ENCODE results near the gene GSX2. TPM values are rescaled to one million over a fixed set of nuclear protein-coding genes. Genes with fewer than 3 reads are reported as not detected.

GSX2 gene
- total RNA-seq, 2 donors from 2014 or later, result not detected

DNA sequence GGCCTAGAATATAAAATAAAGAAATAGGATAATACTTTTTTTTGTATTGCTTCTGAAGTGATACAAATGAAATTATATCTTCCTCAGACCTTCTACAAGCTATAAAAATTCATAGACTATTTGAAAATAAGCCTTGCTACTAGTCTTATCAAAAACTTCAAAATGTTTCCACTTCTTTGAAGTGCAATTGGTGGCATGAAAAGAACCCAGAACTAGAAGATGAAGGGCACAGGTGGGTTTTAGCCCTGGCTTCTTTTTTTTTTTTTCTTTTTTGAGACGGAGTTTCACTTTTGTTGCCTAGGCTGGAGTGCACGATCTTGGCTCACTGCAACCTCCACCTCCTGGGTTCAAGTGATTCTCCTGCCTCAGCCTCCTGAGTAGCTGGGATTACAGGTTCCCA, 44.2 kb downstream of the GSX2 start:
- DNase-seq (ENCODE audit: low spot score) (no peak), ATAC-seq (ENCODE audit: insufficient number of reproducible peaks, low FRiP score, low read depth) (no peak)
- H3K36me3 ChIP-seq, result no peaks in the 10 kb centered on the region
- H3K9me3 ChIP-seq, result no peaks in the 10 kb centered on the region
- no peak overlapping the region for H3K4me3 ChIP-seq
- TF ChIP-seq, protein P1, sequence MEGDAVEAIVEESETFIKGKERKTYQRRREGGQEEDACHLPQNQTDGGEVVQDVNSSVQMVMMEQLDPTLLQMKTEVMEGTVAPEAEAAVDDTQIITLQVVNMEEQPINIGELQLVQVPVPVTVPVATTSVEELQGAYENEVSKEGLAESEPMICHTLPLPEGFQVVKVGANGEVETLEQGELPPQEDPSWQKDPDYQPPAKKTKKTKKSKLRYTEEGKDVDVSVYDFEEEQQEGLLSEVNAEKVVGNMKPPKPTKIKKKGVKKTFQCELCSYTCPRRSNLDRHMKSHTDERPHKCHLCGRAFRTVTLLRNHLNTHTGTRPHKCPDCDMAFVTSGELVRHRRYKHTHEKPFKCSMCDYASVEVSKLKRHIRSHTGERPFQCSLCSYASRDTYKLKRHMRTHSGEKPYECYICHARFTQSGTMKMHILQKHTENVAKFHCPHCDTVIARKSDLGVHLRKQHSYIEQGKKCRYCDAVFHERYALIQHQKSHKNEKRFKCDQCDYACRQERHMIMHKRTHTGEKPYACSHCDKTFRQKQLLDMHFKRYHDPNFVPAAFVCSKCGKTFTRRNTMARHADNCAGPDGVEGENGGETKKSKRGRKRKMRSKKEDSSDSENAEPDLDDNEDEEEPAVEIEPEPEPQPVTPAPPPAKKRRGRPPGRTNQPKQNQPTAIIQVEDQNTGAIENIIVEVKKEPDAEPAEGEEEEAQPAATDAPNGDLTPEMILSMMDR (IDR thresholded peaks at IDR 0.05), result no peak
- H3K27me3 ChIP-seq (replicated peaks; ENCODE audit: insufficient read depth), result no peaks in the 10 kb centered on the region
- H3K27ac ChIP-seq, result no peak overlapping the region
- H3K4me1 ChIP-seq (ENCODE audit: control insufficient read depth in 1 of 2, low read depth in 2 of 2), result no peaks in the 10 kb centered on the region

DNA sequence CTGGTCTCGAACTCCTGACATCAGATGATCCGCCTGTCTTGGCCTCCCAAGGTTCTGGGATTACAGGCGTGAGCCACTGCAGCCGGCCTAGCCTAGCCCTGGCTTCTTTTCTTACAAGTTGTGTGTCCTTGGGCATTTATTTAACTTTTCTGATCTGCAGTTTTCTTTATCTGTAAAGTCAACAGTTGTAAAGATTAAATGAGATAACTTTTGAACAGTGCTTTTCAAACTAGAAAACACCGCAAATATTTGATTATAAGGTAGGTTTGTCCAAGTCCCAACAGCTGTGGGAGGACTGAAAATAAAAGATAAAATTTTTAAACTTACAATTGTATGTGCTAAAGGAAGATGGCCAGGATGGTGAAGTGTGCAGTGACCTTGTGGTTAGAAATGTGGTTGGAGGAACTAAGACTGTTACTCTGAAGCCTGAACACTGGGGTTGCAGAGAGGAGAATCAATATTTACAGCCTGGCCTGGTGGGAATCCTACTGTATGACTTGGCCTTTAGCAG, 44.8 kb downstream of the GSX2 start:
- Histone ChIP-seq H3K9me3 (no peaks in the 10 kb centered on the region), H3K4me1 (ENCODE audit: control insufficient read depth in 1 of 2, low read depth in 2 of 2) (no peaks in the 10 kb centered on the region), H3K27me3 (replicated peaks; ENCODE audit: insufficient read depth) (no peaks in the 10 kb centered on the region), H3K36me3 (no peaks in the 10 kb centered on the region), H3K4me3 (no peak overlapping the region), H3K27ac (no peak overlapping the region)
- TF ChIP-seq, protein P1 (IDR thresholded peaks at IDR 0.05), result no peak
- no peak for DNase-seq (ENCODE audit: low spot score)
- ATAC-seq (ENCODE audit: insufficient number of reproducible peaks, low FRiP score, low read depth), result no peak

DNA sequence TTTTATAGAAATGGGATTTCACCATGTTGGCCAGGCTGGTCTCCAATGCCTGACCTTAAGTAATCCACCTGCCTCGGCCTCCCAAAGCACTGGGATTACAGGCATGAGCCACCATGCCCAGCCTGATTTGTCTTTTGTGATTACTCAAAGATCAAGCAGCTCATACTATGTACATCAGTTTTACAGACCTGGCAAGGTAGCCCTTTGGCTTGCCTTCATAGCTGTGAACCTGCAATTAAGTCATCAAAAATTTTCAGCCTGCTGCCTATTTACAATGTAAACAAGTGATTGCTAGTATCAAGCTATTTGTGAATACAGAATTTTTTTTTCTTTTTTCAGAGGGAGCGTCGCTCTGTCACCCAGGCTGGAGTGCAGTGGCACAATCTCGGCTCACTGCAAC, 46.2 kb downstream of the GSX2 start:
- H3K27ac ChIP-seq, result no peak overlapping the region
- no peak overlapping the region for H3K4me3 ChIP-seq
- no peak for ATAC-seq (ENCODE audit: insufficient number of reproducible peaks, low FRiP score, low read depth)
- H3K9me3 ChIP-seq, result no peaks in the 10 kb centered on the region
- no peaks in the 10 kb centered on the region for H3K36me3 ChIP-seq
- no peak for DNase-seq (ENCODE audit: low spot score)
- H3K27me3 ChIP-seq (replicated peaks; ENCODE audit: insufficient read depth), result no peaks in the 10 kb centered on the region
- H3K4me1 ChIP-seq (ENCODE audit: control insufficient read depth in 1 of 2, low read depth in 2 of 2), result no peaks in the 10 kb centered on the region
- TF ChIP-seq, protein P1 (IDR thresholded peaks at IDR 0.05), result no peak

DNA sequence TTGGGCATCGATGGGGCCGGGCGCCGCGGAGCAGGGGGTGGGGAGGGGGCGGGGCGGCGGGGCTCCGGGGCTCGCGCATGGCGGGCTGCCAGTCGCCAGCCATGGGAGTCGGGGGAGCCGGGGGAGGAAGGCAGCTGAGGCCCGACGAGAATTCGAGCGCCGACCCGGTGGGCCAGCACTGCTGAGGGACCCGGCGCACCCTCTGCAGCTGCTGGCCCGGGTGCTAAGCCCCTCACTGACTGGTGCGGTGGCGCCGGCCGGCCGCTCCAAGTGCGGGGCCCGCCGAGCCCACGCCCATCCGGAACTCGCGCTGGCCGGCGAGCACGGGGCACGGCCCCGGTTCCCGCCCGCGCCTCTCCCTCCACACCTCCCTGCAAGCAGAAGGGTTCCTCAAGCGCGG, 49.4 kb downstream of the GSX2 start:
- H3K9me3 ChIP-seq, result no peaks in the 10 kb centered on the region
- no peak overlapping the region for H3K27ac ChIP-seq
- TF ChIP-seq, protein P1 (IDR thresholded peaks at IDR 0.05), result no peak
- ATAC-seq (ENCODE audit: insufficient number of reproducible peaks, low FRiP score, low read depth) (no peak), DNase-seq (ENCODE audit: low spot score) (no peak)
- no peaks in the 10 kb centered on the region for H3K36me3 ChIP-seq
- no peaks in the 10 kb centered on the region for H3K27me3 ChIP-seq (replicated peaks; ENCODE audit: insufficient read depth)
- H3K4me1 ChIP-seq (ENCODE audit: control insufficient read depth in 1 of 2, low read depth in 2 of 2), result no peaks in the 10 kb centered on the region
- peak overlapping the region; percentile 52 for H3K4me3 ChIP-seq

Other genes with a start within 250 kb of the GSX2 start
- 10 to 100 TPM; 52.8 to 75.0 TPM for gene CHIC2, start 35.6 kb upstream of the GSX2 start, total RNA-seq
- 100 to 1,000 TPM; 133 to 268 TPM for gene PDGFRA, start 129.1 kb downstream of the GSX2 start, total RNA-seq